ENCODE measurements around the gene IL18RAP.

The IL18RAP gene

GRCh38 chr2:102451968-102452367 lies 29.0 kb downstream of the IL18RAP start:
- no peaks in the 10 kb centered on the region for H3K36me3 ChIP-seq (ENCODE audit: control insufficient read depth in 2 of 2, insufficient read depth in 2 of 2, low read length in 2 of 2)
- no peaks in the 10 kb centered on the region for H3K9me3 ChIP-seq (ENCODE audit: control insufficient read depth in 2 of 2, low read length in 2 of 2)
- H3K27ac ChIP-seq (ENCODE audit: low read depth in 2 of 2, low read length in 2 of 2): no peak overlapping the region
- H3K9ac ChIP-seq (ENCODE audit: low read depth in 1 of 2, low read length in 2 of 2): no peak overlapping the region
- peaks cover 0 to 6% of the 10 kb centered on the region in 2 donors for H3K4me1 ChIP-seq (ENCODE audit: control insufficient read depth in 2 of 2, insufficient read depth in 2 of 2, low read length in 2 of 2)
- no peaks in the 10 kb centered on the region for H3K27me3 ChIP-seq (ENCODE audit: control insufficient read depth in 2 of 2, insufficient read depth in 2 of 2, low read length in 2 of 2)
- H3K4me3 ChIP-seq (ENCODE audit: low read length in 2 of 2): no peak overlapping the region

- H3K27ac ChIP-seq (ENCODE audit: low read depth in 2 of 2, low read length in 2 of 2): no peak overlapping the region
- H3K9ac ChIP-seq (ENCODE audit: low read depth in 1 of 2, low read length in 2 of 2): no peak overlapping the region
- no peaks in the 10 kb centered on the region for H3K27me3 ChIP-seq (ENCODE audit: control insufficient read depth in 2 of 2, insufficient read depth in 2 of 2, low read length in 2 of 2)
Observed at GRCh38 chr2:102453501-102453900, 30.5 kb downstream of the IL18RAP start.

GRCh38 chr2:102455061-102455670 lies 32.2 kb downstream of the IL18RAP start:
- H3K27me3 ChIP-seq (ENCODE audit: control insufficient read depth in 2 of 2, insufficient read depth in 2 of 2, low read length in 2 of 2): no peaks in the 10 kb centered on the region
- no peak overlapping the region for H3K27ac ChIP-seq (ENCODE audit: low read depth in 2 of 2, low read length in 2 of 2)
- H3K4me3 ChIP-seq (ENCODE audit: low read length in 2 of 2): no peak overlapping the region
- no peaks in the 10 kb centered on the region for H3K36me3 ChIP-seq (ENCODE audit: control insufficient read depth in 2 of 2, insufficient read depth in 2 of 2, low read length in 2 of 2)
- H3K4me1 ChIP-seq (ENCODE audit: control insufficient read depth in 2 of 2, insufficient read depth in 2 of 2, low read length in 2 of 2): peaks cover 0 to 6% of the 10 kb centered on the region in 2 donors
- no peaks in the 10 kb centered on the region for H3K9me3 ChIP-seq (ENCODE audit: control insufficient read depth in 2 of 2, low read length in 2 of 2)
- H3K9ac ChIP-seq (ENCODE audit: low read depth in 1 of 2, low read length in 2 of 2): no peak overlapping the region

More at GRCh38 chr2:102453501-102453900, 30.5 kb downstream of the IL18RAP start:
- Histone ChIP-seq H3K36me3 (ENCODE audit: control insufficient read depth in 2 of 2, insufficient read depth in 2 of 2, low read length in 2 of 2) (no peaks in the 10 kb centered on the region), H3K9me3 (ENCODE audit: control insufficient read depth in 2 of 2, low read length in 2 of 2) (no peaks in the 10 kb centered on the region), H3K4me3 (ENCODE audit: low read length in 2 of 2) (no peak overlapping the region), H3K4me1 (ENCODE audit: control insufficient read depth in 2 of 2, insufficient read depth in 2 of 2, low read length in 2 of 2) (peaks cover 0 to 6% of the 10 kb centered on the region in 2 donors)

- Histone ChIP-seq H3K4me1 (ENCODE audit: control insufficient read depth in 2 of 2, insufficient read depth in 2 of 2, low read length in 2 of 2) (no peaks in the 10 kb centered on the region), H3K27me3 (ENCODE audit: control insufficient read depth in 2 of 2, insufficient read depth in 2 of 2, low read length in 2 of 2) (no peaks in the 10 kb centered on the region), H3K9me3 (ENCODE audit: control insufficient read depth in 2 of 2, low read length in 2 of 2) (no peaks in the 10 kb centered on the region), H3K27ac (ENCODE audit: low read depth in 2 of 2, low read length in 2 of 2) (no peak overlapping the region), H3K9ac (ENCODE audit: low read depth in 1 of 2, low read length in 2 of 2) (no peak overlapping the region), H3K36me3 (ENCODE audit: control insufficient read depth in 2 of 2, insufficient read depth in 2 of 2, low read length in 2 of 2) (no peaks in the 10 kb centered on the region), H3K4me3 (ENCODE audit: low read length in 2 of 2) (no peak overlapping the region)
Observed at GRCh38 chr2:102460467-102460866, 37.5 kb downstream of the IL18RAP start.

GRCh38 chr2:102461188-102461587 lies 38.2 kb downstream of the IL18RAP start:
- Histone ChIP-seq H3K27me3 (ENCODE audit: control insufficient read depth in 2 of 2, insufficient read depth in 2 of 2, low read length in 2 of 2) (no peaks in the 10 kb centered on the region), H3K4me1 (ENCODE audit: control insufficient read depth in 2 of 2, insufficient read depth in 2 of 2, low read length in 2 of 2) (no peaks in the 10 kb centered on the region), H3K9me3 (ENCODE audit: control insufficient read depth in 2 of 2, low read length in 2 of 2) (no peaks in the 10 kb centered on the region), H3K4me3 (ENCODE audit: low read length in 2 of 2) (no peak overlapping the region), H3K9ac (ENCODE audit: low read depth in 1 of 2, low read length in 2 of 2) (no peak overlapping the region), H3K27ac (ENCODE audit: low read depth in 2 of 2, low read length in 2 of 2) (no peak overlapping the region), H3K36me3 (ENCODE audit: control insufficient read depth in 2 of 2, insufficient read depth in 2 of 2, low read length in 2 of 2) (no peaks in the 10 kb centered on the region)

- Histone ChIP-seq H3K27ac (ENCODE audit: low read depth in 2 of 2, low read length in 2 of 2) (no peak overlapping the region), H3K9ac (ENCODE audit: low read depth in 1 of 2, low read length in 2 of 2) (no peak overlapping the region), H3K4me3 (ENCODE audit: low read length in 2 of 2) (no peak overlapping the region), H3K9me3 (ENCODE audit: control insufficient read depth in 2 of 2, low read length in 2 of 2) (no peaks in the 10 kb centered on the region), H3K27me3 (ENCODE audit: control insufficient read depth in 2 of 2, insufficient read depth in 2 of 2, low read length in 2 of 2) (no peaks in the 10 kb centered on the region), H3K4me1 (ENCODE audit: control insufficient read depth in 2 of 2, insufficient read depth in 2 of 2, low read length in 2 of 2) (no peaks in the 10 kb centered on the region), H3K36me3 (ENCODE audit: control insufficient read depth in 2 of 2, insufficient read depth in 2 of 2, low read length in 2 of 2) (no peaks in the 10 kb centered on the region)
Observed at GRCh38 chr2:102463160-102463559, 40.2 kb downstream of the IL18RAP start.

GRCh38 chr2:102470168-102470567 lies 47.2 kb downstream of the IL18RAP start:
- Histone ChIP-seq H3K27ac (ENCODE audit: low read depth in 2 of 2, low read length in 2 of 2) (no peak overlapping the region), H3K27me3 (ENCODE audit: control insufficient read depth in 2 of 2, insufficient read depth in 2 of 2, low read length in 2 of 2) (no peaks in the 10 kb centered on the region), H3K4me3 (ENCODE audit: low read length in 2 of 2) (no peak overlapping the region), H3K36me3 (ENCODE audit: control insufficient read depth in 2 of 2, insufficient read depth in 2 of 2, low read length in 2 of 2) (no peaks in the 10 kb centered on the region), H3K9ac (ENCODE audit: low read depth in 1 of 2, low read length in 2 of 2) (no peak overlapping the region), H3K9me3 (ENCODE audit: control insufficient read depth in 2 of 2, low read length in 2 of 2) (no peaks in the 10 kb centered on the region), H3K4me1 (ENCODE audit: control insufficient read depth in 2 of 2, insufficient read depth in 2 of 2, low read length in 2 of 2) (peaks cover 0 to 3% of the 10 kb centered on the region in 2 donors)

- Histone ChIP-seq H3K27me3 (ENCODE audit: control insufficient read depth in 2 of 2, insufficient read depth in 2 of 2, low read length in 2 of 2) (no peaks in the 10 kb centered on the region), H3K36me3 (ENCODE audit: control insufficient read depth in 2 of 2, insufficient read depth in 2 of 2, low read length in 2 of 2) (no peaks in the 10 kb centered on the region), H3K4me3 (ENCODE audit: low read length in 2 of 2) (no peak within 1 kb of the TSS), H3K4me1 (ENCODE audit: control insufficient read depth in 2 of 2, insufficient read depth in 2 of 2, low read length in 2 of 2) (peaks cover 0 to 3% of the 10 kb centered on the region in 2 donors), H3K9ac (ENCODE audit: low read depth in 1 of 2, low read length in 2 of 2) (no peak within 1 kb of the TSS), H3K9me3 (ENCODE audit: control insufficient read depth in 2 of 2, low read length in 2 of 2) (no peaks in the 10 kb centered on the region), H3K27ac (ENCODE audit: low read depth in 2 of 2, low read length in 2 of 2) (no peak within 1 kb of the TSS)
Observed at GRCh38 chr2:102473020-102473419, 50.1 kb downstream of the IL18RAP start, which contains the start of gene SLC9A4. Gene SLC9A4 (plus strand): TSS chr2:102473226. CDS start chr2:102473760, 534 bp downstream.

GRCh38 chr2:102473631-102474030 lies 50.7 kb downstream of the IL18RAP start:
- H3K4me1 ChIP-seq (ENCODE audit: control insufficient read depth in 2 of 2, insufficient read depth in 2 of 2, low read length in 2 of 2): peaks cover 0 to 3% of the 10 kb centered on the region in 2 donors
- H3K36me3 ChIP-seq (ENCODE audit: control insufficient read depth in 2 of 2, insufficient read depth in 2 of 2, low read length in 2 of 2): no peaks in the 10 kb centered on the region
- no peak overlapping the region for H3K9ac ChIP-seq (ENCODE audit: low read depth in 1 of 2, low read length in 2 of 2)
- no peaks in the 10 kb centered on the region for H3K9me3 ChIP-seq (ENCODE audit: control insufficient read depth in 2 of 2, low read length in 2 of 2)
- no peak overlapping the region for H3K4me3 ChIP-seq (ENCODE audit: low read length in 2 of 2)
- no peak overlapping the region for H3K27ac ChIP-seq (ENCODE audit: low read depth in 2 of 2, low read length in 2 of 2)
- H3K27me3 ChIP-seq (ENCODE audit: control insufficient read depth in 2 of 2, insufficient read depth in 2 of 2, low read length in 2 of 2): no peaks in the 10 kb centered on the region

GRCh38 chr2:102474785-102475184 lies 51.8 kb downstream of the IL18RAP start:
- Histone ChIP-seq H3K27me3 (ENCODE audit: control insufficient read depth in 2 of 2, insufficient read depth in 2 of 2, low read length in 2 of 2) (no peaks in the 10 kb centered on the region), H3K9ac (ENCODE audit: low read depth in 1 of 2, low read length in 2 of 2) (no peak overlapping the region), H3K4me3 (ENCODE audit: low read length in 2 of 2) (no peak overlapping the region), H3K27ac (ENCODE audit: low read depth in 2 of 2, low read length in 2 of 2) (no peak overlapping the region), H3K9me3 (ENCODE audit: control insufficient read depth in 2 of 2, low read length in 2 of 2) (no peaks in the 10 kb centered on the region), H3K4me1 (ENCODE audit: control insufficient read depth in 2 of 2, insufficient read depth in 2 of 2, low read length in 2 of 2) (peaks cover 0 to 3% of the 10 kb centered on the region in 2 donors), H3K36me3 (ENCODE audit: control insufficient read depth in 2 of 2, insufficient read depth in 2 of 2, low read length in 2 of 2) (no peaks in the 10 kb centered on the region)
